SKM-1 (cell line): ENCODE results near the gene MFAP4.

ENCODE experiments used
- DNase-seq: peaks from one replicate; lab custom pipeline; 2025; ENCODE audit not compliant: unreplicated experiment; lab: John Stamatoyannopoulos, UW

The MFAP4 gene

DNA sequence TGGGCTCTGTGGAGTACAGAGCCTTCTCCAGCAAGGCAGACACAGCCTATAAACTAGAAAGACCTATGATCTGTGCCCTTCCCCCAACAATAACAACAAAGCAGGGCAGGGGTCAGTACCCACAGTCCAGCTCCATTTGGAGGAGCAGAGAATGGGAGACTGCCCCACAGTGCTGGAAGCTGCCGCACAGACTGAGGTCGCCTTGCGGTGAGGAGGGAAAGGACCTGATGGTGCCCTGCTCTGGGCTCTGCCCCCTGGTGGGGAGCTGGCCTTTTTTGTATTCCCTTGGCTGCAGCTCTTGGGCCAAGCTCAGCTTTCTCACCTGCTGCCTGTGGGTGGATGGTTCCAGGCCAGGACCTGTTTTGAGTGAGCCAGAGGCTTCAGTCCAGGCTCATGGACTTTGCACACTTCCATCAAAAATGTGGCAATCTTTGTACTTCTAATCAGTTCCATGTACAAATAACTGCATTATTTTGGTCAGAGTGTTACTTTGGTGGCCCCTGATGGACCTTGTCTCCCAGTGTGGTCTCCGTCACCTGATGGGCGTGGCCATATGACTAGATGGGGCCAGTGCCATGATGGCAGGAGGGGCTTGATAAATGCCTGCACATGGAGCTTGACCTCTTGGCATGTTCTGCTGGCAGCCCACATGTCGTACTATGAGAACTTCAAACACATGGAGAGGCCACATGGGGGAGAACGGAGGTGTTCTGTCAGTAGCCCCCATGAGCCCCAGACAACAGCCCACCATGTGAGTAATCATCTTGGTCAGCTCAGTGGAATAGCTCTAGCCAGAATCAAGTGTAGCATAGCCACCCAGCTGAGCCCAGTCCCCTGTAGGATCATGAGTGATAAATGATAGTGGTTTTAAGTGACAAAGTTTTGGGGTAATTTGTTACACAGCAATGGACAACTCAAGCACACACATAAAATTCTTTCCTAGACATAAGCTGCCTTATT lies 48.7 kb downstream of the MFAP4 start:
- DNase-seq, result peak; percentile 38

DNA sequence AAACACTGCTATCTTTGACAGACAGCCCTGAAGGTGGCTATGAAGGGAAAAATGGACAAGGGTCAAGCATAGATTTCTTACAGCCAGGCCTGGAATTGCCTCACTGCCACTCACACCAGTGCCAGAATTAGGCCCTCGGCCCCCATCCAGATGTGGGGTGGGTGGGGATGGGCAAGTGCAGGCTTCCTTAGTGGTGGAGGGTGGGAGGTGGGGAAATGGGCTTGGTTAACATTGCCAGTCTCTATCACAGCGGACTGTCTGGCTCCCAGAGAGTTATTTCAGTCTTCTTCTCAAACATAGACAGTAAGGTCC lies 49.3 kb downstream of the MFAP4 start:
- no peak for DNase-seq

DNA sequence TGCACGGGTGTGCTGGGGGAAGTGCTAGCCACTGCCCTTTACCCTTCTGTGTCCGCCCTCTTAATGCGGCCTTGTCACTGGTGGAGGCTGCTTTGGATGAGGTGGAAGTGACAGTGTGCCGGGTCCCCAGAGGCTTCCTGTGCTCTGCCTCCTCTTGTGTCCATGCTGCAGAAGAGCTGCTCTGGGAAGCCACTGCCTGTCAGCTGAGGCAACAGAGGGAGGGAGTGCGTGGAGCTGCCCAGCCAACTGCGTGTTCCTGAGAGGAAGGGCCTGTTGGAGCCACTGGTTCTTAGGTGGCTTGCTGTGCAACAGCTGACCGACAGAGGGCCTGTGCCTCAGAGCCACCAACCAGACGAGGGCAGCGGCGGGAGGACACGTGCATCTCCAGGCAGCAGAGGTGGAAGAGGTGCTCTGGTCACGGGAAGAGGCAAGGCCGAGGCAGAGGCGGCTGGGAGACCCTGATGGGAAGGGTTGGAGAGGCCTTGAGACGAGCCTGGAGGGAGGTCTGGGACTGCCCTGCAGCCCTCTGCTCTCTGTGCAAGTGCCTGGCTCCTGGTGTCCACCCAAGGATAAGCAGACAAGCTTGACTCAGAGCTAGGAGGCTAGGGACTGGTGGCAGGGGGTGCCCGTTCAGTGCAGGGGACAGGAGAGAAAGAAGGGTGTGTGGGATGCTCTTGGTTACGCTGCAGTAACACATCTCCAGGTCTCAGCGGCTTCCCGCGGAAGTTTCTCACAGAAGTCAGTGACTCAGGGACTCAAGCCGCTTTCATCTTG lies 49.9 kb downstream of the MFAP4 start:
- DNase-seq, result no peak

DNA sequence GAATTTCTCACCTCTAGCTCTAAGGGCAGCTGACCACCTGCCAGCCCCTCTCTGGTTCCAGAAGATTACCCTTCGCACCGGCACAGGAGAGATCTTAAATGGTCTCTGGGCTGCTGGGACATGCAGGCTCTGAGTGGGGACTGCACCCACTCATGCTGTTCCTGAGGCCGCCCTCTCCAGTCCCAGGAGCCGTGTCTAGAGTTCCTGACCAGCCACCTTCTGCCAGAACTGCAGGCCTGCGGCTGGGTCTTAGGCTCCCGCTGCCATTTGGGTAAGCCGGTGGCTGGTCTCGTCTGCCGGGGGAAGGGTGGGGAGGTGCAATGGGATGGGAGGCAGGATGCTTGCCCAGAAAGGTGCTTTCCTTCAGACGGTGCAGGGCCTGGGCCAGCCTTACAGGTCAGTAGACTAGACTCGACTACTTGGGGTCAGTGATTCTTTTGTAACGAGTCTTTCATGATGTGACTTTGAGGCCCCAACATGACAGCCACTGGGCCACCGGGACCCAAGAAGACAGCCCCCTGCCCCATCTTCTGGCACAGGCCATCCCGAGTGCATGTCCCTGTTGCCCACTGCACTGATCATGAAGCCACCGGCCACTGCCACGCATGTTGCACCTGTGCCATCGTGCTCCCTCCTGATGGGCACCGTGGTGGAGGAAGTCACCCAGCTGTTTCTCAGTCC lies 50.9 kb downstream of the MFAP4 start:
- DNase-seq, result no peak

DNA sequence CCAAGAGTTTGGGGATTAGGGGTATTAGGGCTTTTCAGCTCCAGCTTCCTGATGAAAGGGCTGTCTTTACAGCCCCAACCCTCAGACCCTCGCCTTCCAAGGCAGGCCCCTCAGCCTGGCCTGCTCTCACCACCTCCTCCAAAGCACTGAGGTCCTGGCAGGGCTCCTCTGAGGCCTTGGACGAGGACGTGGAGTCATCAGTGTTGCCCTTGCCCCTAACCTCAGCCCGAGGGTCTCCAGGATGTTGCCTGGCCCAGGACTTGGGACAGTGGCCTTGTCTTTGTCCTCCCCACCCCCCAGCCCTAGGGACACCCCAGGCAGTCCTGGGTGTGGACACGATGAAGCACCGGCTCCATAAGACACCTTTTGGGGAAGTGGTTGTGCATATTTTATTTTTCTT lies 52.7 kb downstream of the MFAP4 start:
- DNase-seq, result no peak

DNA sequence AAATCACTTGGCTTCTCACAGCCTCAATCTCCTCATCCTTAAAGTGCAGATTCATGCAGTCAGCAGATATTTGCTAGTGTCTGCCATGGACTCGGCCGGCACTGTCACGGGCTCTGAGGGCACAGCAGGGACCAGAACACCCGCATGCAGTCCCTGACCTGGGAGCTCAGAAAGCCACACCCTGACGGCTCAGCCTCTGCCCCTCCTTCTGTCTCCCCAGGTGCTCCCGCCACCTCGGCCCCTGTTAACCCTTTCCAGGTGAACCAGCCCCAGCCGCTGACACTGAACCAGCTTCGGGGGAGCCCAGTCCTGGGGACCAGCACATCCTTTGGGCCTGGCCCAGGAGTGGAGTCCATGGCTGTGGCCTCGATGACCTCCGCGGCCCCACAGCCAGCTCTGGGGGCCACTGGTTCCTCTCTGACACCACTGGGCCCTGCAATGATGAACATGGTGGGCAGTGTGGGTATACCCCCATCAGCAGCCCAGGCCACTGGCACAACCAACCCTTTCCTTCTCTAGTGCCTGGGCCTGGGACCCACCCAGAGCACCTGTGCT lies 53.2 kb downstream of the MFAP4 start:
- DNase-seq, result no peak
